Aorta (tissue), 5 donors: Measurements from ENCODE around the gene SLC4A2. TPM values are rescaled to one million over a fixed set of nuclear protein-coding genes. Genes with fewer than 3 reads are reported as not detected.
A peak's percentile ranks its signal among the peaks of the same experiment; 100 is the strongest.

Source experiments
- ATAC-seq: fragments of 200-7000 bp; cut with Tn5 transposase; one replicate; pipeline ENCODE4 v1.9.1; 2022; ENCODE audit warnings: moderate library complexity; ENCODE audit not compliant: low FRiP score
- DNase-seq, 2 donors: peaks; one replicate each; pipeline ENCODE4 v3.0.0-alpha.2; 2020
- H3K27ac ChIP-seq, 2 donors: one replicate each; pipeline ENCODE4 v1.5.1; 2013; ENCODE audit warnings: low read length in 2 of 2, mild to moderate bottlenecking in 2 of 2, moderate library complexity in 2 of 2, control low read depth in 1 of 2, inconsistent platforms in 1 of 2, low read depth in 1 of 2
- H3K27me3 ChIP-seq, 2 donors: one replicate each; pipeline ENCODE4 v1.6.1; 2013; ENCODE audit warnings: control low read depth in 1 of 2, low read length in 1 of 2, mild to moderate bottlenecking in 1 of 2, moderate library complexity in 1 of 2; ENCODE audit not compliant: insufficient read depth in 2 of 2, control insufficient read depth in 1 of 2
- H3K36me3 ChIP-seq, 2 donors: one replicate each; pipeline ENCODE4 v1.6.1; 2013; ENCODE audit warnings: control low read depth in 1 of 2, low read length in 1 of 2, mild to moderate bottlenecking in 1 of 2; ENCODE audit not compliant: insufficient read depth in 2 of 2, control insufficient read depth in 1 of 2
- H3K4me1 ChIP-seq, 2 donors: one replicate each; pipeline ENCODE4 v1.6.1; 2013; ENCODE audit warnings: low read length in 2 of 2, control low read depth in 1 of 2, mild to moderate bottlenecking in 1 of 2, moderate library complexity in 1 of 2; ENCODE audit not compliant: insufficient read depth in 2 of 2, control insufficient read depth in 1 of 2
- H3K4me3 ChIP-seq, 2 donors: one replicate each; pipeline ENCODE4 v1.5.1; 2013; ENCODE audit warnings: low read length in 2 of 2, control low read depth in 1 of 2, mild to moderate bottlenecking in 1 of 2
- H3K9me3 ChIP-seq: one replicate; pipeline ENCODE4 v1.6.1; 2013; ENCODE audit warnings: mild to moderate bottlenecking, low read length; ENCODE audit not compliant: control insufficient read depth
- WGBS, 2 donors: extraction: QIAGEN DNeasy Blood & Tissue Kit; methylation state at CpG; one replicate each; pipeline ENCODE4 v1.1.7; 2013; 5-methylcytosine and 5-hydroxymethylcytosine counted together
- intact Hi-C, 2 donors: fragments of 100-400 bp; cut with DNase I; formaldehyde crosslinking; loops; one replicate each; pipeline versions ENCODE4 v1.14.2 to v1.15.0; 2022
- polyA plus RNA-seq, 2 donors: library from polyadenylated mRNA; stranded (reverse); fragments of 200-250 nt; gene quantifications; one replicate each; pipeline ENCODE4 v1.2.3, GENCODE V29; 2013
- total RNA-seq, 2 donors: library from RNA; stranded (reverse); fragmentation: NEBNext Ultra II Directional; extraction: Animal tissue kit (Norgen Biotek cat#: 25700); gene quantifications; one replicate each; pipeline ENCODE4 v1.2.1, GENCODE V29; 2021
- donor health status: healthy with polysubstance abuse.
- donor health status: Bipolar disorder and iron deficiency.
- donor health status: DM: no; HTN: no; CAD: no.
- donor health status: DM: no; HTN: no; CAD: no.
- donor health status: DM: yes; HTN: yes; CAD: no.

SLC4A2 gene
- total and polyA plus RNA-seq, 4 donors, result 37.1 to 215 (median 123) TPM

DNA sequence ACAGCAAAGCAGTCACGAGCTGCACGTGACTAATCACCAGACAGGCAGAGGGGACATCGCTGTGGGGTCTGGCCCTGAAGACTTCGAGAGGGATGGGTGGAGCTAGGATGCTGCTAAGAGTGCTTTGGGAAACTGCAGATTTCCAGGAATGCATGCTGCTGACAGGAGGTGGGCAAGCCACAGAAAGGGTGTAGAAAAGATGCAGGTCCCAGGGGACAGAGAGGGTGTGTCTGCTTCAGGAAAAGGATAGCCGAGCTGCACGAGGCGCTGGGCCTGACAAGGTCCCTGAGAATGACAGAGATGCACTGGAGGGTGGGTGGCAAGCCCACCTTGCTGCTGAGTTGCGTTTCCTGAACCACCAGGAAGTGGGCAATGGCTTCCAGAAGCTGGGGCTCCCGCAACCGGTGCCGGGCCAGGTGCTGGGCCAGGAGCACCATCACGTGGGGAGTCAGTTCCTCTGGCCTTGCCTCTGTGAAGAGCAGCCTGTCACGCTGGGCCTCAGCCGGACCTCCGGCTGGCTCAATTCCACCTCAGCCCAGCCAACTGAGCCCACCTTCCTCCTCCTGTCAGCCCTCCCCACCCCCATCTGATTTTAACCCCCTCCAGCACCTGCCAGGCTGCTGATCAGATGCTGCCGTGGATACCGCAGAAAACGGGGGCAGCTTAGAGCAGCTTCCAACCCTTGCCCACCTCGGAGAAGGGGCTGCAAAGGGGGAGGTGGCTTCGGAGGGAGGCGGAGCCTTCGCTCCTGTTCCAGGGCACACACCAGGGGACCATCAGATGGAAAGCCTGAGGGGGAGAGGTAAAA is 19.0 kb downstream of the SLC4A2 start:
- Histone ChIP-seq H3K27me3 (no peaks in the 10 kb centered on the region), H3K4me3 (no peak overlapping the region), H3K4me1 (peaks cover 0 to 3% of the 10 kb centered on the region in 2 donors), H3K27ac (no peak overlapping the region), H3K36me3 (peaks cover 0 to 2% of the 10 kb centered on the region in 2 donors), H3K9me3 (no peaks in the 10 kb centered on the region)
- no peak for ATAC-seq
- intact Hi-C loops, result no loop called here
- 38 to 40% methylated on average over 22 of the region's 22 CpGs for WGBS, 2 donors
- no peak for DNase-seq

DNA sequence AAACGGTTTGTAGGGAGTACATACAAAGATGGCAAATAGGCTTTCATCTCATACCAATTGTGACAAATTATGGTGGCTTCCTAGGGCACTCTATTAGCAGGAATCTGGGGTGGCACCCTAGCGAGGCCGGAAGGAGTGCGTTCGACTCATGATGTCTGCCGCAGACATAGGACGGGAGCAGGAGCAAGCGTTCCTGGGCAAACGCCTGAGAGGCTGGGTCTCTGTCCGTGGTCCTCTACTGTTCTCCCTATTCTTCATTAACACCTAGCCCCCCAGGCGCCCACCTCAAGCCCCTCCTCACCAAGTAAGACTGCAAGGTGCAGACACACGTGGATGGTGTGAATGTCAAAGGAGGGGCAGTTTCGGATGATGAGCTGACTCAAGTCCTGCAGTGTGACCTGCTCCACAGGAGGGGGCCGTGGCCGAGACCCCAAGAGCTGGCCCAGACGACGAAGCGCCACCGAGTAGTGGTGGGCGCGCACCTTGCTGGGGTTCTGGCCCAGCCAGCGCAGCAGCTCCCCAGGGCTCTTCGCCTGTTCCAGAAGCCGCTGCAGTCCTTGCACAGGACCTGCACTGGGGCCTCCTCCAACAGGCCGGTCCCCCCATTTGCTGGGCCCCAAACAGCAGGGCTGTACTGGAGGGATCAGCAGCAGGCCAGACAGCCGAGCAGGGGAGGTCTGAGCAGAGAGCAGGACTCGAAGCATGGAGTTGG is 20.0 kb downstream of the SLC4A2 start:
- no peak overlapping the region for H3K4me3 ChIP-seq
- no peaks in the 10 kb centered on the region for H3K36me3 ChIP-seq
- ATAC-seq, result no peak
- DNase-seq, result no peak
- no peak overlapping the region for H3K27ac ChIP-seq
- peaks cover 0 to 3% of the 10 kb centered on the region in 2 donors for H3K4me1 ChIP-seq
- WGBS, 2 donors, result 71 to 72% methylated on average over 24 to 27 of the region's 27 CpGs
- no peaks in the 10 kb centered on the region for H3K27me3 ChIP-seq
- intact Hi-C loops, result no loop called here
- no peaks in the 10 kb centered on the region for H3K9me3 ChIP-seq

DNA sequence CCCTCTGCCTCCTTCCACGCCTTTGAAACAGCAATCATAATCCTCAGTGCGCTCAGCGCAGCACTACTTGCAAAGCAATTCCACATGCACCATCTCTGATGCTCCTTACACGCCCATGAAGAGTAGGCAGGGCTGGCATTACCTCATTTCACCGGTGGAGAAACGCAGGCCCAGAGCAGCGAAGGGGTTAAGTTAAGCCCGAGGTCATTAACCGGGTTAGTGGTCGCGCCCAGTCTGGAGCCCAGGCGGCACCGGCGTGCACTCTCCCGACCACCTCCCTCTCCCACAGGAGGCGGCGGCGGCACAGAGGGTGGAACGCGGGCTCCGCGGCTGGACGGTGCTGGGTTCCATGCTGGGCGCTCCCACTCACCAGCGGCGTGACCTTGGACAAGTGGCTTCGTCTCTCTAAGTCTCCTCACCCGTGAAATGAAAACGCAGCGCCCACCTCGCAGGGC is 20.7 kb downstream of the SLC4A2 start:
- Histone ChIP-seq H3K27me3 (no peaks in the 10 kb centered on the region), H3K4me1 (peaks cover 0 to 3% of the 10 kb centered on the region in 2 donors), H3K27ac (peak overlapping the region in 1 of 2 donors; percentile 6), H3K36me3 (no peaks in the 10 kb centered on the region), H3K4me3 (peak overlapping the region; percentile 19 to 71), H3K9me3 (no peaks in the 10 kb centered on the region)
- peak in 1 of 2 donors; percentile 78 for DNase-seq
- 0 to 1% methylated on average over 31 of the region's 31 CpGs for WGBS, 2 donors
- intact Hi-C loops, result loop anchor here in 1 of 2 donors (1.0 to 5.0 kb wide), 2 partner anchors 19 to 167 kb away; partner anchors contain the start of gene SMARCD3
- ATAC-seq, result peak; percentile 1

DNA sequence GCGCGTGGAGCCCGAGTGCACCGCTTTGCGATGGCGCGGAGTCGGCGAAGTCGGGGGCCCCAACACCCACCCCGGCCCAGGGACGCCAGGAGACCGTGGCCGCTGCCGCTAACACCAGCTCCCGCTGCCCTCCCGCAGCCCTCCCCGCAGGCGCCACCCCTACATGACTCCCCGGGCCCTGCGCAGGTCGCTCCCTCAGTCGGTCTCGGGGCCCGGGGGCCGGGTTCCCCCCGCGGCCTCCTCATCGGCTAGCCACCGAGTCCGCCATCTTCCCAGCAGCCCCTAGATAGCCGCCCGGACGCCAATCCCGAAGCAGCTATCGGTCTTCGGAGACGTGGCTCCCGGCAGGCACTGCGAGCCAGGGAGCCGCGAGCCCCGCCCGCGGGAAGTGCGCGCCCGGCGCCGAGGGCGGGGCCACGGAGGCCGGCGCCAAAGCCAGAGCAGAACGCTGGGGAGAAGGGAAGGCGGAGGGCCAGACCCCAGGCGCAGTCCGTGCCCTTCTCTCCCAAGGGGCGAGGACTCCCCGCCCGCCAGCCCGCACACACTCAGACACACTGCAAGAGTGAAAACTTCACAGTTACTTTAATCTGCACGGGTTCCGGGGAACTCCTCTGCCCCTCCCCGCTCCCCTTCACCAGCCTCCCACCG is 21.3 kb downstream of the SLC4A2 start, which contains the start of gene FASTK:
FASTK (minus strand) TSS at position 288 of the 648 bp plus-strand sequence; CDS start at position 245, 43 bp downstream.
- Histone ChIP-seq H3K36me3 (no peaks in the 10 kb centered on the region), H3K9me3 (no peaks in the 10 kb centered on the region), H3K27me3 (no peaks in the 10 kb centered on the region), H3K4me3 (peak within 1 kb of the TSS; percentile 23 to 71), H3K27ac (peak within 1 kb of the TSS; percentile 20 to 81), H3K4me1 (peaks cover 0 to 3% of the 10 kb centered on the region in 2 donors)
- 0 to 1% methylated on average over 45 to 66 of the region's 66 CpGs for WGBS, 2 donors
- ATAC-seq (peak; percentile 90), DNase-seq (peak; percentile 95)
- intact Hi-C loops, result loop anchor here in 1 of 2 donors (1.0 to 5.0 kb wide), 2 partner anchors 19 to 167 kb away; partner anchors contain the start of gene SMARCD3

DNA sequence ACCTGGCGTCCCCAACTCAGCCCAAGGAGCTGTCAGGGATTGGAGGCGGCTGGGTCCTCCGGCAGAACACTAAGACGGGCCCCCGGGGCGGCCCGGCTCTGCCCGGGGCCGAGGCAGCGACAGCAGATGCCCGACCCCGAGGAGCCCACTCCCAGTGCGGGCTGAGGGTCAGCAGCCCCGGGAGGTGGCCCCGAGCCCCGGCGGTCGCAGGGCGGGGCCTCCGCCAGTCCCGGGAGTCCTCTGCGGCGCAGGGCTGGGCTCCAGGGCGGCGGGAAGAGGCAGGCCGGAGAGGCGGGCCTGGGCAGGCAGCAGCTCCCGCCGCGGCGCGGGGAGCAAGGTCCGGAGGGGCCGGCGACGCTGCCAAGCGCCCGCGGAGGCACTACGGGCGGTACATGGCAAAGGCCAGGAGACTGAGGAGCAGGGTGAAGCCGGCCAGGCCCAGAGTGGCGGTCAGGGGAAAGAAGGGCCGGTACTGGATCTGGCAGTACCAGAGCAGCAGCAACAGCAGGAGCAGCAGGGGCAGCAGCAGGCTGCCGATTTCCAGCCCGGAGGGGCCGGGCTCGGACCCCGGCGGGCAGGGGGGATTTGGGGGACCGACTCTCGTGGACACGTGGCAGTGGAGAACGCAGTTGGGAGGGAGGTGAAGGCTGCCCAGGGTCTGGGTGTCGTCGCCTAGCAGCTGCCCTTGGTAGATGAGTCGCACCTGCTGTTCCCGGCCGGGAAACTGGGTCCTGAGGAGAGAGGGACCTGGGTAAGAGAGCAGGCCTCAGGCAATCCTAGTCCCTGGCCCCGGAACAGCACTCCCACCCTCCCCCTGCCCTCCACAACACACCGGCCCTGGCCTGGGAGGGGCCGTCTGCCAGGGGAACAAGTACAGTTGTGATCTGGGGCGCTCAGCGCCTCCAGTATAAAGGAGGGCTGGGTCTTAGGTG is 22.0 kb downstream of the SLC4A2 start:
- no peaks in the 10 kb centered on the region for H3K36me3 ChIP-seq
- intact Hi-C loops, result loop anchor here in 1 of 2 donors (2.0 to 5.0 kb wide), 2 partner anchors 53 to 166 kb away; partner anchors contain the start of genes ABCB8 and SMARCD3
- 10 to 12% methylated on average over 60 to 64 of the region's 64 CpGs for WGBS, 2 donors
- DNase-seq (peak in 1 of 2 donors; percentile 85), ATAC-seq (peak; percentile 10)
- no peaks in the 10 kb centered on the region for H3K27me3 ChIP-seq
- peak overlapping the region; percentile 23 to 36 for H3K4me3 ChIP-seq
- peaks cover 0 to 3% of the 10 kb centered on the region in 2 donors for H3K4me1 ChIP-seq
- no peaks in the 10 kb centered on the region for H3K9me3 ChIP-seq
- peak overlapping the region; percentile 20 to 81 for H3K27ac ChIP-seq

DNA sequence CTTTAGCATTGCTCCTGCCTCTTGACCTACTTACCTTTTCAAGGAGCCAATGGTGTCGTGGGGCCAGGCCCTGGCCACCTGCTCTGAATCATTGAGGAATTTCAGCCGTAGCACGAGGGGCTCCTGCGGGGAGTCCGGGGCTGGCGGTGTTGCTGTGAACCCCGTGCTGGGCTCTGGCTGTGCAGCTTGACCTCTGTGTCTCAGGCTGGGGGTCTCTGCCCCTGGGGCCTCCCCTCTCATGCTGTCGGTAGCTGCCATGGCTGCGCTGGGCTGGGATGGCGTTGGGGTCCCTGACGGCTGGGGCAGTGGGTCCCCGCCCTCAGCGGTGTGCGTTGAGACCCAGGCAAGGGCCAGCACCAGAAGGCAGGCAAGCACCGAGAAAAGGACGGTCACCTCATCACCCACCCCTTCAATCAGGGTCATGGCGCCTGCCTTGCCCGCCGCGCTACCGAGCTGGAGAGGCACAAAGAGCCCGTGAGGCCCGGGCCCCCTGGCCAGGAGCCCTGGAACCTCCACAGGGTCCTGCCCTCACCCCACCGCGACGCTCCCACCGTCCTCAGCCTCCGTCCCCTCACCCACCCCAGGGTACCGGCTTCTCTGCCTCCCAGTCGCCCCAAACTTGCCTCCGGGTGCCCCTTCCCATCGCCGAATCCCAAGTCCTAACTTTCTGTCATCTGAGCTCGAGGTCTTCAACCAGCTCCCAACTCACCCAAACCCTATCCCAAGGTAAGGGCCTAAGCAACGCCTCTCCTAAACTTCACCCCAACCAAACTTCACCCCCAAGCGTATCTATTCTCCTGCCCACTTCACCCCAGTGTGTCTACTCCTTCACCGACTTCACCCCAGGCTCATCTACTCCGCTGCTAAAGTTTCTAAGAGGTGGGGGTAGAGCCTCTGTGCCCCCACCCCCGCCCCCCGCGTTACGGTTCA is 23.0 kb downstream of the SLC4A2 start:
- no peaks in the 10 kb centered on the region for H3K36me3 ChIP-seq
- no peak for ATAC-seq
- H3K27me3 ChIP-seq, result no peaks in the 10 kb centered on the region
- intact Hi-C loops, result loop anchor here in 1 of 2 donors (2.0 to 5.0 kb wide), 2 partner anchors 54 to 165 kb away; partner anchors contain the start of genes ABCB8 and SMARCD3
- H3K4me3 ChIP-seq, result peak overlapping the region; percentile 79 to 86
- peaks cover 0 to 3% of the 10 kb centered on the region in 2 donors for H3K4me1 ChIP-seq
- H3K9me3 ChIP-seq, result no peaks in the 10 kb centered on the region
- WGBS, 2 donors, result 44 to 47% methylated on average over 40 to 42 of the region's 42 CpGs
- H3K27ac ChIP-seq, result peak overlapping the region; percentile 62 to 81
- peak in 1 of 2 donors; percentile 72 for DNase-seq
